Activated T-helper 17 cell treated with anti-CD3 and anti-CD28 coated beads, Interleukin-2, amount 50 U/mL, for 72 hours (primary cell): Measurements from ENCODE around the gene DAPK2. TPM values are rescaled to one million over a fixed set of nuclear protein-coding genes. Genes with fewer than 3 reads are reported as not detected.
"Not testable (repeated sequence)": the region's sequence is repeated elsewhere in the genome, so short reads cannot be mapped to it uniquely, and the experiment has no call there.

Experiments
- ATAC-seq: fragments of 150-1000 bp; cut with Tn5 transposase; replicated peaks from 2 replicates; pipeline ENCODE4 v1.10.0; 2021; ENCODE audit warnings: mild to moderate bottlenecking, moderate library complexity
- H3K27ac Mint-ChIP-seq: one replicate; pipeline ENCODE4 v1.8.0; 2022; ENCODE audit warnings: mixed read lengths
- H3K27me3 Mint-ChIP-seq: one replicate; pipeline ENCODE4 v1.8.0; 2022; ENCODE audit warnings: mixed read lengths
- H3K36me3 Mint-ChIP-seq: one replicate; pipeline ENCODE4 v1.8.0; 2022; ENCODE audit warnings: low read depth, mild to moderate bottlenecking, mixed read lengths
- H3K4me1 Mint-ChIP-seq: one replicate; pipeline ENCODE4 v1.8.0; 2022; ENCODE audit warnings: mixed read lengths
- H3K4me3 Mint-ChIP-seq: one replicate; pipeline ENCODE4 v1.8.0; 2022; ENCODE audit warnings: mild to moderate bottlenecking, mixed read lengths
- H3K9me3 Mint-ChIP-seq: one replicate; pipeline ENCODE4 v1.8.0; 2022; ENCODE audit warnings: mixed read lengths
- total RNA-seq, 2 donors: library from RNA; stranded (reverse); gene quantifications; one replicate each; pipeline ENCODE4 v1.2.3, GENCODE V29; 2022

Gene DAPK2
- total RNA-seq, 2 donors from 2014 or later, result 0.82 to 10.6 TPM

DNA sequence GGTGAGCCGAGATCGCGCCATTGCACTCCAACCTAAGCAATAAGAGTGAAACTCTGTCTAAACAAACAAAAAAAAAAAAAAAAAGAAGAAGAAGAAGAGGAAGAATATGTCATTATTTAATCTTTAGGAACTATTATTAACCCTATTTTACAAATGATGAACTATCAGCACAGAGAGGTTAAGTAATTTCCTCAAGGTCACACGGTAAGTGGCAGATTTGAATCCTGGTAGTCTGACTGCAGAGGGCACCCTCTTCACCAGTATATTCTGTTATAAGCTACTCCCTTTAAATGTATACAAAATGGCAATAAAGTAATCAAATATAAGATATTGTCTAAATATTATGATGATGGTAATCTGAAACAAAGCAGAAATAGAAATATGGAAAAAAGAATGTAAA lies 135.1 kb downstream of the DAPK2 start:
- peaks cover 6% of the 10 kb centered on the region for H3K4me1 Mint-ChIP-seq
- no peaks in the 10 kb centered on the region for H3K36me3 Mint-ChIP-seq
- no peaks in the 10 kb centered on the region for H3K27me3 Mint-ChIP-seq
- H3K27ac Mint-ChIP-seq, result no peak overlapping the region
- no peak overlapping the region for H3K4me3 Mint-ChIP-seq
- H3K9me3 Mint-ChIP-seq, result no peaks in the 10 kb centered on the region
- ATAC-seq, result no peak

DNA sequence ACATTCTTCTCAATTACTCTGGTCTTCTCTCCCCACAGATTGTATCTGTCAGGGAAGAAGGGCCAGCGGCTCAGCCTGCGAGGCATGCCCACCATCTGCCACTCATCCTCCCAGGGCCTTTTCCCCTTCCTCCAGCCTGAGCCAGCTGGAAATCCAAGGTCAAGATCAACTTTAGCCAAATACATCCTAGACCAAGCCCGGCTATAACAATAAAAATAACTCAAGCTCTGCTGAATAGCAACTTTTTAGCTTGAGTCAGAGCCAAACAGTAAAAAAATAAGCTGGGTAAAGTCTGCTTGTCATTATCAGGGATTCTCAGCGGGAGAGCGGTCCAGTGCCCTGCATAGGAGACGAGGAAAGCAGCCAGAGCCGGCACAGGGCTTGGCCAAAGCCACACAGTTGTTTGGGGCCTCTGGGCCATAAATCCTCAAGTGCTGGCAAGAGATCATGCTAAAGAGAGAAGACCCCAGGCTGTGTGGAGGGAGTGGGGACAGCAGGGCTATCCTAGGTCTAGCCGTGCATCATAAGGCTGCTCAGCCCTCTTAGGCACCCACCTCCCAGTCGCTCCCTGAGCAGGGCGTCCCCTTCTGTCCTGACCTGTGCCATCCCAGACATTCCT lies 136.4 kb downstream of the DAPK2 start:
- H3K4me3 Mint-ChIP-seq, result no peak overlapping the region
- no peaks in the 10 kb centered on the region for H3K27me3 Mint-ChIP-seq
- no peak for ATAC-seq
- H3K9me3 Mint-ChIP-seq, result no peaks in the 10 kb centered on the region
- H3K27ac Mint-ChIP-seq, result no peak overlapping the region
- peaks cover 6% of the 10 kb centered on the region for H3K4me1 Mint-ChIP-seq
- H3K36me3 Mint-ChIP-seq, result no peaks in the 10 kb centered on the region

DNA sequence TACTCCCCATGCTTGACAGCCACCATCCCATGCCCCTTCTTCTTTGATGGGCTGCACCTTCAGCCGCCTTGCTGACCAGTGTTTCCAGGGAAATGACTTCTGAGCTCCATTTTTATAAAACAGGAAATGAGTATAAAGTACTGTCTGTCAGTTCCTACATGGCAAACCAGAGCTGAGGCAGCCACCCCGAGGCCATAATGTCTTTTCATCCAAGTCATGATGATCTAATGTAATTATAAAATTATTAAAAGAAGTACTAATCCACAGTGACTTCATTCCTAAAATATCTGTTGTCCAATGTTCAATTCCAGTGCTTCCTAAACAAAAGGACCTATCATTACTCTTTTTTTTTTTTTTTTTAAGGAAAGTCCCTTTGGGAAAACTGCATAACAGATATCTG lies 137.3 kb downstream of the DAPK2 start:
- H3K27me3 Mint-ChIP-seq, result no peaks in the 10 kb centered on the region
- no peak for ATAC-seq
- H3K4me3 Mint-ChIP-seq, result no peak overlapping the region
- no peaks in the 10 kb centered on the region for H3K9me3 Mint-ChIP-seq
- no peak overlapping the region for H3K27ac Mint-ChIP-seq
- no peaks in the 10 kb centered on the region for H3K36me3 Mint-ChIP-seq
- H3K4me1 Mint-ChIP-seq, result peaks cover 6% of the 10 kb centered on the region

DNA sequence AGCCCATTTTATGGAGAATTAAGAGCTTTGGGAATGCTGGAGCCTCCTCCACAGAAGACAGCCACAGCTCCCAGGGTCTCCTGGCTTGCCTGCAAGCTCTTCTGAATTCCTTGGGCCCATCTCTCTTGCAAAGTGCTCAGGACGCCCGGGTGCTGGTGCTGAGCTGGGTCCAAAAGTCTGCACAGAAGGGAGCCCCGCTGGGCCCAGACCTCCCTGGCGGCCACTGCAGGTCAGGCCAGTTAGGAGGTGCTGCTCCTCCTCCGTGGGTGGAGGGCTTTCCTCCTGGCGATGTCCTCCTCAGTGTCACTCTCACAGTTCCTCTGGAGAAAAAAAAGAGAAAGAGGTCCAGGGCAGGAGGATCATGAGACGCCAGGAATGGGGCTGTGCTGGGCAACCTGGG lies 138.0 kb downstream of the DAPK2 start:
- Mint-ChIP-seq H3K4me3 (no peak overlapping the region), H3K9me3 (no peaks in the 10 kb centered on the region), H3K4me1 (peaks cover 6% of the 10 kb centered on the region), H3K27me3 (no peaks in the 10 kb centered on the region), H3K27ac (no peak overlapping the region), H3K36me3 (no peaks in the 10 kb centered on the region)
- no peak for ATAC-seq

DNA sequence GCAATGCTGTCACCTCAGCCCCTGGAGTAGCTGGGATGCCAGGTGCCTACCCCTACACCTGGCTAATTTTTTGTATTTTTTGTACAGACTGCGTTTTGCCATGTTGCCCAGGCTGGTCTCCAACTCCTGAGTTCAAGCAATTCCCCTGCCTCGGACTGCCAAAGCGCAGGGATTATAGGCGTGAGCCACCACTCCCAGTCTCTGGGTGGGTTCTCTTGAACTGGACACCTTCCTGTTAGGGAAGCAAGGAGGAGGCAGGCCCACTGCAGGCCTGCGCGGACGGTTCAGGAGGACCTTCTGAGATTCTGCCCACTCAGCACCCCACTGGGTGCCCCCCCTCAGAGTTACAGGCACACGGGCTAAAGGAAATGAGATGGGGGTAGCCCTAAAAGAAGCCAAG lies 138.8 kb downstream of the DAPK2 start:
- no peak for ATAC-seq
- Mint-ChIP-seq H3K27me3 (no peaks in the 10 kb centered on the region), H3K4me1 (peaks cover 6% of the 10 kb centered on the region), H3K27ac (peak overlapping the region; percentile 67), H3K36me3 (no peaks in the 10 kb centered on the region), H3K9me3 (no peaks in the 10 kb centered on the region), H3K4me3 (no peak overlapping the region)

DNA sequence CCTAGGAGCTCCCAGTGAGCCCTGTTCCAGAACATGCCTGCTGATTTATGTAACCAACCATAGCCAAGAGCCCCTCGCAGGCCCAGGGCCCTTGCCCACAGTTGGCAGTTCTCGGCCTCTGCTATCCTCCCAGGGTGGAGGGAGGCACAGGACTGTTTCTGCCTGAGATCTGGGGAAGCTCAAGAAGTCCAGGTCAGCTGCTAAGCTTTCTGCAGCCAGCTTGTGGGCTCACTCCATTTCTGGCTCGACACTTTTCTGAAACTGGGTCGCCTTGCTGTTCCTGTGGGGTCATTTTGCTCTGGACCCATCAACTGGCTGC lies 140.1 kb downstream of the DAPK2 start:
- Mint-ChIP-seq H3K4me3 (peak overlapping the region; percentile 9), H3K27me3 (no peaks in the 10 kb centered on the region), H3K4me1 (peaks cover 6% of the 10 kb centered on the region), H3K27ac (peak overlapping the region; percentile 67), H3K36me3 (no peaks in the 10 kb centered on the region), H3K9me3 (no peaks in the 10 kb centered on the region)
- ATAC-seq, result no peak

DNA sequence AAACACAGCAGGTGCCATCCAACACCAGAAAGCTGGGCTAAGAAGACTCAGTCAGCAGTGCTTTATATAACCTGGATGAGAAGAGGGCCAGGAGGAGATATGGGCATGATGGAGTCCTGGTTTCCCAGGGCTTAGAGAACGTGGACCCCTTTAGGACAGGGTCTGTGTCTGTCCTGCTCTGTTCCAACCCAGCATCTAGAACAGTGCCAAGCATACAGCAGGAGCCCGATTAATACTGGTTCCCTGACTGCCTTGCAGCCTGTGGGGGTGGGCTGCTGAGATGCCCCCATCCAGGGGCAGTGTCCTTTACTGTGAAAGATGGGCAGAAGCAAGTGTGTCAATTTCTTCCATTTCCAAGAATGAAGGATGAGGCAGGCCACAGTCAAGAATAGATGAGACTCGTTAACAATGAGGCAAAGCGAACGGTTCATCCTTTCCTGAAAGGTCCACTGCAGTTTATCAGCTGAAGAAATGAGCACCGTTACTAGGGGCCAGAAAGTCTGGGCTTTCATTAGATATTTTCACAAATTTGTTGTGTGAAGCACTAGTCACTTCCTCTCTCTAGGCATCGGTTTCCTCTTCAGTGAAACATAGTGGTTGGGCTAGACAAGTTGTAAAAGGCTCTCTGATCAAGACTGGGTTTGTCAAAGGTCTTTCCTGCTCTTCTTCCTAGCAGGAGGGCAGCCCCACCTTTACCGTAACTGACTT lies 140.6 kb downstream of the DAPK2 start:
- ATAC-seq, result peak; percentile 46
- Mint-ChIP-seq H3K4me1 (peaks cover 6% of the 10 kb centered on the region), H3K4me3 (no peak overlapping the region), H3K36me3 (no peaks in the 10 kb centered on the region), H3K9me3 (no peaks in the 10 kb centered on the region), H3K27ac (peak overlapping the region; percentile 67), H3K27me3 (no peaks in the 10 kb centered on the region)

DNA sequence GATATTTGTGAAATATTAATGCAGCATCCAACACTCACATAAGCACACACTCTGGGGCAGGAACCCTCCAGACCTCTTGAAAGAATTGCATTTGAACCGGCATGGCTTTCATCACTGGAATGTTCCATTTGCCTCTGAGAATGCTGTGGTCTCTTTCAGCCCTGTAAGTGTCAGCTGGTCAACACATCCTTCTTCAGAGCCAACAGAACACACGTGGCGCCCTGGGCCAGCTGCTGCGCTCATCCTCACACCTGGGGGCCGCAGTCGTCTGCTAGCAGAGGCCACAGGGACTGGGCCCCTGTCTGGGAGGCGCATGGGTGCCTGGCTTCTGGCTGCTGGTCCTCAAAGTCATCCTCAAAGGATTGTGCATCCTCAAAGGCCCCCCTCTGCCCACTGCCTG lies 141.2 kb downstream of the DAPK2 start:
- no peaks in the 10 kb centered on the region for H3K27me3 Mint-ChIP-seq
- H3K36me3 Mint-ChIP-seq, result no peaks in the 10 kb centered on the region
- H3K9me3 Mint-ChIP-seq, result no peaks in the 10 kb centered on the region
- H3K4me1 Mint-ChIP-seq, result peaks cover 6% of the 10 kb centered on the region
- no peak overlapping the region for H3K27ac Mint-ChIP-seq
- ATAC-seq, result no peak
- no peak overlapping the region for H3K4me3 Mint-ChIP-seq

DNA sequence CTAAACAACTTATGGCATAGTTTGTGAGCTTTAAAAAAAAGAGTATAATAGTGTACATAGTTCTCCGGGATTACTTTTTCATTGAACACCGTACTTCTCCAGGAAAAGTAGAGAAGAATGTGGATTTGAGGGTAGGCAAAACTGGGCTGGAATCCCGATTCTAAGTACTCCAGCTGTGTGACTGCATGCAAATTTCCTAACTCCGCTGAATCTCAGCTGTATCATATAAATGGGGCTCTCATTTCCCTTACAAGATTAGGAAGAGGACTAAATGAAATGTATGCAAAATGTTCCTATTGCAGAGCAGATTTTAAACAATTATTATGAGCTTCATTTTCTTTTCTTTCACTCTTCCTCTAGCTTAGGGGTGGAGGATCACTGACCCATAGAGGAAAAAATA lies 142.2 kb downstream of the DAPK2 start:
- Mint-ChIP-seq H3K9me3 (no peaks in the 10 kb centered on the region), H3K4me3 (no peak overlapping the region), H3K27ac (no peak overlapping the region), H3K36me3 (no peaks in the 10 kb centered on the region), H3K4me1 (peaks cover 10% of the 10 kb centered on the region), H3K27me3 (no peaks in the 10 kb centered on the region)
- no peak for ATAC-seq

DNA sequence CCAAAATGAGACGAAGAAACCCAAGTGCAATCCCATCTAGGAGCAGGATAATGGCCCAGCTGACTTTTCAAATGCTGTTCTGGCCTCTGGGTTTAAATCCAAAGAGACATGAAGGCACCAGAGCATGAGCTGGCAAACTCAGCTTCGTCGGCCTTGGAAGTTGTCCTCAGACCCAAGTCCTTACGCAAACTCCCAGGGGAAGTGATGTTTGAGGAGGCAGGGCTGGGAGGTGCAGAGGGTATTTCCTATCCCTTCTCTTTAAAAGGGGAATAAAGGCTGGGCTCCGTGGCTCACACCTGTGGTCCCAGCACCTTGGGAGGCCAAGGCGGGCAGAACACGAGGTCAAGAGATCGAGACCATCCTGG lies 143.6 kb downstream of the DAPK2 start:
- no peak for ATAC-seq
- Mint-ChIP-seq H3K27ac (no peak overlapping the region), H3K4me3 (no peak overlapping the region), H3K27me3 (no peaks in the 10 kb centered on the region), H3K4me1 (peaks cover 11% of the 10 kb centered on the region), H3K36me3 (no peaks in the 10 kb centered on the region), H3K9me3 (no peaks in the 10 kb centered on the region)

DNA sequence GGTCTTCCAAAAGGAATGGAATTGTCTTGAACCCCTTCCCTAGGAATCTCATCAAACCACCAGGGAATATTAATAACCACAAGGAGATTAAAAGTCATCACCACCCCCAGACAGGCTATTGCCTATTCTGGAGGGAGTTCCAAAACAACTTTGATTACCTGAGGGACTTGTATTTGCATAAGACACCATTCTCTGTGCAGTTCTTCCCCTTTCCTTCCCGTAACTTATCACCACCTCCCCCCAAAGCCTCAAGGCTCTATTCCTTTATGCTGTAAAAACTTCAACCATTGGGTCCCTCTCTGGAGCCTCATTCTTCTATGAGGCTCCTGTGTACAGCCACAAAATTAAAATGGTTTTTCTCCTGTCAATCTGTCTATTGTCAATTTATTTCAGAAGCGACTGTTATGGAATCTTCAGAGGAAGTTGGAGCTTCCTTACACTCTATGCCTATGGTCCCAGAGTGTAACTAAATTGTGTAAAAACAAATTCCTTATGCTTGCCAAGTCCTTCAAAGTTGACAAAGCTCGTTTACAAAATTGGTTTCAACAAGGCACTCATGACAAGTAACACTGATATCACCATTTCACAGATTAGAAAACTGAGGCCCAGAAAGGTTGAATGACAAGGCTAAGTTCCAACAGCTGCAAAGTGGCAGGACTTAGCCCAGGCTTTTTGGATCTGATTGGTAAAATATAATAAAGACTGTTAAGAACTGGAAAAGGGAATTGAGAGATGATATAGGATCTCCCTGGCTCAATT lies 144.2 kb downstream of the DAPK2 start:
- Mint-ChIP-seq H3K27ac (no peak overlapping the region), H3K27me3 (no peaks in the 10 kb centered on the region), H3K4me3 (no peak overlapping the region), H3K9me3 (no peaks in the 10 kb centered on the region), H3K36me3 (no peaks in the 10 kb centered on the region), H3K4me1 (peaks cover 15% of the 10 kb centered on the region)
- no peak for ATAC-seq

DNA sequence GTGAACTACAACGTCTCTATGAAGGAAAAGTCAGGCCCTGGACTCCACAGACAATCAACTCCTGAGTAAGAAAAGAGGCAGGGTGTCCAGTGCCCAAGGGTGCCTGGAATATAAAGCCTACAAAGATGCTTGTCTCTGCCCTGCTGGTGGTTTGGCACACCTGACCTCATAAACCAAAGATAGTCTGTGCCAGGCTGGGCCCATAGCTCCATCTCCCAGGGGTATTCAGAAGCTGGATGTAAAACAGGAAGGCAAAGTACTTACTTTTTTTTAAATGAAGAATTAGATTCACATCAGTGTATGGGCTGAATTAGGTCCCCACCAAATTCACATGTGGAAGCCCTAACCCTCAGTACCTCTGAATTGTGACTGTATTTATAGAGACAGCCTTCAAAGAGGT lies 146.0 kb downstream of the DAPK2 start:
- ATAC-seq, result no peak
- Mint-ChIP-seq H3K9me3 (no peaks in the 10 kb centered on the region), H3K36me3 (no peaks in the 10 kb centered on the region), H3K27me3 (no peaks in the 10 kb centered on the region), H3K4me3 (no peak overlapping the region), H3K4me1 (peaks cover 15% of the 10 kb centered on the region), H3K27ac (peak overlapping the region; percentile 31)

DNA sequence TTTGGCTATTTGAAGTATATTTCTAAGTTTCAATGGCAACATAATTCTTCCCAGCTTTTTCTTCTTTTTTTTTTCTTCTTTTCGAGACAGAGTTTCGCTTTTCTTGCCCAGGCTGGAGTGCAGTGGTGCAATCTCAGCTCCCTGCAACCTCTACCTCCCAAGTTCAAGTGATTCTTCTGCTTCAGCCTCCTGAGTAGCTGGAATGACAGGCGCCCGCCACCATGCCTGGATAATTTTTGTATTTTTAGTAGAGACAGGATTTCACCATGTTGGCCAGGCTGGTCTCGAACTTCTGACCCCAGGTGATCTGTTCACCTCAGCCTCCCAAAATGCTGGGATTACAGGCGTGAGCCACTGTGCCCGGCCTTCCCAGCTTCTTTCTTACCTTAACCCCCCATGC lies 146.7 kb downstream of the DAPK2 start:
- H3K36me3 Mint-ChIP-seq, ATAC-seq, H3K9me3 Mint-ChIP-seq, H3K27me3 Mint-ChIP-seq, H3K4me3 Mint-ChIP-seq: not testable (repeated sequence)
- peak overlapping the region; percentile 13 for H3K27ac Mint-ChIP-seq
- peaks cover 15% of the 10 kb centered on the region for H3K4me1 Mint-ChIP-seq

DNA sequence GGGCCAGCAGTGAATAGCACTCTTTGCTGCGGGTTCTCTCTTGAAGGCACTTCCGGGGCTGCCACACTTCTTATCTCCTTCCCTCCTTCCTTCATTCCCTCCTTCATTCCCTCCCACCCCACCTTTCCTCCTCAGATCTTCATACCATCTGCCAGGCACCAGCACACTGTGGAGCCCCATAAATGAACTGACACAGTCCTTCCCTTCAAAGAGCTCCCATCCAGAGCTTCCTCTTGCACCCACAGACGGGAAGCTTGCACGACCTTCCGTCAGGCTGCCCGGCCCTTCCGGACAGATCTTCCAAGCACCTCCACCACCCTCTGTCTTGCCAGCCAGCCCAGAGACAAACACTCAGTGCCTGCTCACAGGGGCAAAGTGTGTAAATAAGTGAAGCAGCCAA lies 147.1 kb downstream of the DAPK2 start:
- peak overlapping the region; percentile 13 for H3K27ac Mint-ChIP-seq
- no peaks in the 10 kb centered on the region for H3K36me3 Mint-ChIP-seq
- peaks cover 15% of the 10 kb centered on the region for H3K4me1 Mint-ChIP-seq

More for the DNA sequence above, 147.1 kb downstream of the DAPK2 start:
- no peaks in the 10 kb centered on the region for H3K9me3 Mint-ChIP-seq
- no peaks in the 10 kb centered on the region for H3K27me3 Mint-ChIP-seq
- no peak for ATAC-seq
- no peak overlapping the region for H3K4me3 Mint-ChIP-seq
